Activated CD8-positive, alpha-beta T cell treated with anti-CD3 and anti-CD28 coated beads for 36 hours (primary cell): ENCODE results near the gene CLEC16A. TPM values are rescaled to one million over a fixed set of nuclear protein-coding genes. Genes with fewer than 3 reads are reported as not detected.

ENCODE experiments used
- ATAC-seq: fragments of 200-7000 bp; cut with Tn5 transposase; one replicate; pipeline ENCODE4 v1.10.0; 2021; ENCODE audit warnings: mild to moderate bottlenecking, moderate library complexity
- CTCF ChIA-PET: fragments of 350-600 bp; sonication (Branson Sonifier 250); formaldehyde crosslinking; loops from one replicate; lab custom pipeline; 2021; ENCODE audit warnings: antibody characterized with exemption; lab: Charles Lee
- POLR2A ChIA-PET: fragments of 350-600 bp; sonication (Branson Sonifier 250); formaldehyde crosslinking; loops from one replicate; lab custom pipeline; 2021; ENCODE audit warnings: antibody characterized with exemption; lab: Charles Lee
- DNase-seq: peaks from one replicate; pipeline ENCODE4 v3.0.0-alpha.2; 2020
- H3K27ac Mint-ChIP-seq: one replicate; pipeline ENCODE4 v1.8.0; 2021; ENCODE audit warnings: mild to moderate bottlenecking, mixed read lengths
- H3K27me3 Mint-ChIP-seq: one replicate; pipeline ENCODE4 v1.8.0; 2021; ENCODE audit warnings: mixed read lengths
- H3K36me3 Mint-ChIP-seq: one replicate; pipeline ENCODE4 v1.8.0; 2021; ENCODE audit warnings: low read depth, mixed read lengths
- H3K4me1 Mint-ChIP-seq: one replicate; pipeline ENCODE4 v1.8.0; 2021; ENCODE audit warnings: low read depth, mixed read lengths
- H3K4me3 Mint-ChIP-seq: one replicate; pipeline ENCODE4 v1.8.0; 2021; ENCODE audit warnings: mild to moderate bottlenecking, moderate library complexity, mixed read lengths
- H3K9me3 Mint-ChIP-seq: one replicate; pipeline ENCODE4 v1.8.0; 2021; ENCODE audit warnings: mixed read lengths
- intact Hi-C: fragments of 100-400 bp; cut with micrococcal nuclease; formaldehyde crosslinking; loops from one replicate; pipeline ENCODE4 v1.10.0; 2022
- total RNA-seq, 2 experiments: library from RNA; stranded (reverse); gene quantifications; one replicate each; pipeline ENCODE4 v1.2.3, GENCODE V29; 2021
- TF ChIP-seq, protein P1 (sequence below): fragments of 200-600 bp; IDR thresholded peaks from one replicate; pipeline ENCODE4 v1.8.0; 2022; ENCODE audit warnings: antibody characterized with exemption, mild to moderate bottlenecking

The CLEC16A gene
- total RNA-seq, 2 experiments from 2014 or later, result 20.4 to 21.7 TPM

DNA sequence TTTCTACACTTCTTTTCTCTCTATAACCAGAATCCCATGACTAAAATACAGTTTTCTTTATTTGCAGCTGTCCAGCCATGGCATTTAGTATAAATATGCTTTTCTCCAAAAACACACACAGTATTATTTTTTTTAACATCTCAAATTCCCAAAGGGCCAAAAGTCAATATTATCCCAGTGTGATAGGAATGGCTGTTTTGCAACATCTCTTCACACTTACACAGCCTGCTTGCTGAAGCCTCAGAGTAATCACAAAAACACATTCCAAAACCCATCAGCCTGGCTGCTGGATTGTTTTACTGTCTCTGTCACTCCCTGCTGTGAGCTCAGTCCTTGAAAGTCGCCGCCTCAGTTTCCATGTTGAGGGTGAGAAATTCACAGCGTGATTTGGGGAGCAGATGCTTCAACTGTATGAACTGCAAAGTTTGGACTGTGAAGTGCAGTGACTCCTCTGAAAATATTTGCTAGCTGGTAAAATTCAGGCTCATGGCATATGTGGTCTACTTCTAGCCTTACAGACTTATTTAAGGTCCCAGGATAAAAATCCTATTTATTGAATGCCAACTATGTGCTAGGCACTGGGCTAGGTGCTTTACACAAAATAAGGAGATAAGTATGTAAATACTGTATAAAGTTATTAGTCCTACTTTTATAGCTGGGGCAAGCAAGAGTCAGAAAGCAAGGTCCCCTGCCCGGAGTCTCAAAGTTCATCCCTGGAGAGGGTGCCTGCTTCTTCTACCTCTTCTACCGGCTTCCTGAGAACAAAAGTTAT is 195.1 kb downstream of the CLEC16A start:
- DNase-seq (no peak), ATAC-seq (no peak)
- Mint-ChIP-seq H3K27me3 (no peaks in the 10 kb centered on the region), H3K36me3 (peaks cover 19% of the 10 kb centered on the region), H3K4me3 (peak overlapping the region; percentile 20), H3K4me1 (peaks cover 47% of the 10 kb centered on the region), H3K27ac (peak overlapping the region; percentile 88), H3K9me3 (no peaks in the 10 kb centered on the region)
- intact Hi-C loops, result no loop called here
- ChIA-PET CTCF (interaction anchor here (1.0 to 2.3 kb wide), 5 partner anchors 10 to 168 kb away, joined by 3 to 9 read pairs (median 4); no protein-coding TSS in a partner anchor), POLR2A (interaction anchor here (0.6 to 2.6 kb wide), 11 partner anchors 9 to 215 kb away, joined by 3 to 12 read pairs (median 3); no protein-coding TSS in a partner anchor)
- TF ChIP-seq, protein P1, sequence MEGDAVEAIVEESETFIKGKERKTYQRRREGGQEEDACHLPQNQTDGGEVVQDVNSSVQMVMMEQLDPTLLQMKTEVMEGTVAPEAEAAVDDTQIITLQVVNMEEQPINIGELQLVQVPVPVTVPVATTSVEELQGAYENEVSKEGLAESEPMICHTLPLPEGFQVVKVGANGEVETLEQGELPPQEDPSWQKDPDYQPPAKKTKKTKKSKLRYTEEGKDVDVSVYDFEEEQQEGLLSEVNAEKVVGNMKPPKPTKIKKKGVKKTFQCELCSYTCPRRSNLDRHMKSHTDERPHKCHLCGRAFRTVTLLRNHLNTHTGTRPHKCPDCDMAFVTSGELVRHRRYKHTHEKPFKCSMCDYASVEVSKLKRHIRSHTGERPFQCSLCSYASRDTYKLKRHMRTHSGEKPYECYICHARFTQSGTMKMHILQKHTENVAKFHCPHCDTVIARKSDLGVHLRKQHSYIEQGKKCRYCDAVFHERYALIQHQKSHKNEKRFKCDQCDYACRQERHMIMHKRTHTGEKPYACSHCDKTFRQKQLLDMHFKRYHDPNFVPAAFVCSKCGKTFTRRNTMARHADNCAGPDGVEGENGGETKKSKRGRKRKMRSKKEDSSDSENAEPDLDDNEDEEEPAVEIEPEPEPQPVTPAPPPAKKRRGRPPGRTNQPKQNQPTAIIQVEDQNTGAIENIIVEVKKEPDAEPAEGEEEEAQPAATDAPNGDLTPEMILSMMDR, result no peak

DNA sequence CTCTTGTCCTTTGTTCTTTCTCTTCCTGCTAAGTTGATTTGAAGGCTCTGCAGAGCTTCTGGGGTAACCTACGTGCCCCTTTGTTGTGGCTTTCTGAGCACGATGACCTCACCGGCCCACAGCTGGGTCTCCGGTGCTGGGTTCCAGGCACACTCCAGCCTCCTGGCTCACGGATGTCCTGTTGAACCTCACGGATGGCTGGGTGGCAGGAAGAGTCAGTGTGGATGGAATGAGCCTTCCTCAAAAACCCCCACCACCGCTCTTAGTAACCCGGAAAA is 195.7 kb downstream of the CLEC16A start:
- TF ChIP-seq, protein P1, result no peak
- CTCF ChIA-PET, result interaction anchor here (1.7 to 2.3 kb wide), 3 partner anchors 9 to 169 kb away, joined by 4 to 9 read pairs (median 7); no protein-coding TSS in a partner anchor
- Mint-ChIP-seq H3K4me3 (peak overlapping the region; percentile 20), H3K9me3 (no peaks in the 10 kb centered on the region), H3K36me3 (peaks cover 17% of the 10 kb centered on the region), H3K27ac (peak overlapping the region; percentile 88), H3K4me1 (peaks cover 47% of the 10 kb centered on the region), H3K27me3 (no peaks in the 10 kb centered on the region)
- DNase-seq (peak; percentile 78), ATAC-seq (peak; percentile 89)
- intact Hi-C loops, result no loop called here
- POLR2A ChIA-PET, result interaction anchor here (0.6 to 2.6 kb wide), 10 partner anchors 9 to 215 kb away, joined by 3 to 12 read pairs (median 3); no protein-coding TSS in a partner anchor

DNA sequence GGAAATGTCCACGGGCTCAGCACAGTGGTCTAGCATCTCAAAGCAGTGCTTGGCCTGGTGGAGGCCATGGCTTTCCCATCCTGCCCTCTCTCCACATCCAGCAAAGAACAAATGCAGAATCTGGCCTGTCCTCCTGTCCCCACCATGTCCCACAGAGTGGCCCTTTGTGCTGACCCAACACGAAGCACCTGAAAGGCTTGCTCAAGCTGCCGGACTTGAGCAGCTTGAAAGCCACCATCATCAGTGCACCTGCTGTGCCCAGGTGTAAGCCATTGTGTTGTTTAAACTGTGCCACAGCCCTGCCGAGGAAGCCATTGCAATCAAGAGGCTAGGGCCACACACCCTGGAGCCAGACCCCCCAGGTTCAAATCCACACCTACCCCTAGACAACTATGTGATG is 196.1 kb downstream of the CLEC16A start:
- CTCF ChIA-PET, result interaction anchor here (1.0 to 2.3 kb wide), 5 partner anchors 9 to 169 kb away, joined by 3 to 9 read pairs (median 5); no protein-coding TSS in a partner anchor

DNA sequence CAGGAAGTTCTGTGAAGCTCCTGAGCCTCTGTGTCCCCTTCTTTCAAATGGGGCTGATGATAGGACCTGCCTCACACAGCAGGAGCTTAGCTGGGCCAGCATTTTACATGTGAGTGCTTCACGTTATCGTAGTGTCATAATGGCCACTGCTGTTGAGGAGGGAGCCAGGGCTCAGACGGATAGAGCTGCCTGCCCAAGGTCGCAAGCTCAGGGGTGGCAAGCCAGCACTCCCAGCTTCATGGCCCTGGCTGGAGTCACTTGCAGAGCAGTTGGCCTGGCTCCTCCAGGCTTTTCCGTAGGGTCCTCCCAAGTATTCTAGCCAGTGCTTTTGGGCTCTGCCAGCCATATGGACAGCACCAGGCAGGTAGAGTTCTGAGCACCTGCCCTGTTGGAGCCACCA is 196.5 kb downstream of the CLEC16A start:
- no peak for DNase-seq
- CTCF ChIA-PET, result interaction anchor here (1.0 to 2.3 kb wide), 3 partner anchors 13 to 114 kb away, joined by 3 to 7 read pairs (median 5); no protein-coding TSS in a partner anchor
- TF ChIP-seq, protein P1, result no peak
- H3K27ac Mint-ChIP-seq, result peak overlapping the region; percentile 88
- no peaks in the 10 kb centered on the region for H3K27me3 Mint-ChIP-seq
- H3K9me3 Mint-ChIP-seq, result no peaks in the 10 kb centered on the region
- ATAC-seq, result no peak
- intact Hi-C loops, result no loop called here
- peaks cover 16% of the 10 kb centered on the region for H3K36me3 Mint-ChIP-seq
- POLR2A ChIA-PET, result interaction anchor here (0.6 to 2.6 kb wide), 5 partner anchors 8 to 112 kb away, joined by 3 to 12 read pairs (median 4); no protein-coding TSS in a partner anchor
- no peak overlapping the region for H3K4me3 Mint-ChIP-seq
- H3K4me1 Mint-ChIP-seq, result peaks cover 47% of the 10 kb centered on the region

More for the DNA sequence above, 196.1 kb downstream of the CLEC16A start:
- intact Hi-C loops, result no loop called here
- peak overlapping the region; percentile 88 for H3K27ac Mint-ChIP-seq
- no peaks in the 10 kb centered on the region for H3K9me3 Mint-ChIP-seq
- ATAC-seq, result no peak
- H3K36me3 Mint-ChIP-seq, result peaks cover 17% of the 10 kb centered on the region
- TF ChIP-seq, protein P1, result no peak
- H3K4me1 Mint-ChIP-seq, result peaks cover 47% of the 10 kb centered on the region
- H3K27me3 Mint-ChIP-seq, result no peaks in the 10 kb centered on the region
- POLR2A ChIA-PET, result interaction anchor here (0.6 to 2.6 kb wide), 8 partner anchors 8 to 214 kb away, joined by 3 to 12 read pairs (median 4); no protein-coding TSS in a partner anchor
- no peak for DNase-seq
- H3K4me3 Mint-ChIP-seq, result no peak overlapping the region
